HG03066 (cell line): ENCODE data around the gene INPP1.

Experiments
- ATAC-seq: cut with Tn5 transposase; IDR thresholded peaks from one replicate; pipeline ENCODE4 v1.9.1; 2021; ENCODE audit warnings: low read depth; ENCODE audit not compliant: unreplicated experiment

Gene INPP1

DNA sequence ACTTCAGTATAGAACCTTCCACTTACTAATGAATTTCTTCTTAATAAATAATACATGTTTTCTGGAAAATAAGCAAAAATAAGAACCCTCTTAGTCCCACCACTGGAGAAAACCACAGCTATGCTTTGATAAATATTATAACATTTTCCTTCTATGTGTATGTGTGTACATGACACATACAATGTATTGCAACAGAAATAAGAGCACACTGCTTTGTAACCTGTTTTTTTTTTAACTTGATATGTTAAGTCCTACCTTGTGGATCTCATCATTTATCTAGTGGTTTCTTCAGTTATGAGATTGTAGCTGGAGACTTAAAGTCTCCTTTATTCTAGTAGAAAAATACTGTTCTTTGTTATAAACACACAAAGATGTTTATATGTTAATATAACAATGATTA lies 17.2 kb downstream of the INPP1 start:
- no peak for ATAC-seq

DNA sequence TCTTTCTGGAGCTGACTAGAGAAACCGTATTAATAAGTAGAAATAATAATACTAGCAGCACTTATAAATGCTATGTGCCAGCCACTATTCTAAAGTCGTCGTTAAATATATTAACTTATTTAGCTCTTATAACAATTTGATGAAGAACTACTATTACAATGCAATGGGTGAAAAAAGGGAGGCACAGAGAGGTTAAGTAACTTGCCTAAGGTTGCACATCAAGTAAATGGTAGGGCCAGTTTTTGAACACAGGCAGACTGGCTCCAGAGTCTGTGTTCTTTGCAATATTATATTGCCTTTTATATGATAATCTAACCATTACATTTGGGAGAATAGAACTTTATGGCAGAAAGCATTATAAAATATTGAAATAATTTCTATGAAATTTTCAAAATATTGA lies 17.6 kb downstream of the INPP1 start:
- ATAC-seq, result no peak

GRCh38 chr2:190361572-190361971 lies 18.2 kb downstream of the INPP1 start:
- ATAC-seq, result no peak

- ATAC-seq, result no peak
These were observed 19.5 kb downstream of the INPP1 start for GRCh38 chr2:190362894-190363293.

DNA sequence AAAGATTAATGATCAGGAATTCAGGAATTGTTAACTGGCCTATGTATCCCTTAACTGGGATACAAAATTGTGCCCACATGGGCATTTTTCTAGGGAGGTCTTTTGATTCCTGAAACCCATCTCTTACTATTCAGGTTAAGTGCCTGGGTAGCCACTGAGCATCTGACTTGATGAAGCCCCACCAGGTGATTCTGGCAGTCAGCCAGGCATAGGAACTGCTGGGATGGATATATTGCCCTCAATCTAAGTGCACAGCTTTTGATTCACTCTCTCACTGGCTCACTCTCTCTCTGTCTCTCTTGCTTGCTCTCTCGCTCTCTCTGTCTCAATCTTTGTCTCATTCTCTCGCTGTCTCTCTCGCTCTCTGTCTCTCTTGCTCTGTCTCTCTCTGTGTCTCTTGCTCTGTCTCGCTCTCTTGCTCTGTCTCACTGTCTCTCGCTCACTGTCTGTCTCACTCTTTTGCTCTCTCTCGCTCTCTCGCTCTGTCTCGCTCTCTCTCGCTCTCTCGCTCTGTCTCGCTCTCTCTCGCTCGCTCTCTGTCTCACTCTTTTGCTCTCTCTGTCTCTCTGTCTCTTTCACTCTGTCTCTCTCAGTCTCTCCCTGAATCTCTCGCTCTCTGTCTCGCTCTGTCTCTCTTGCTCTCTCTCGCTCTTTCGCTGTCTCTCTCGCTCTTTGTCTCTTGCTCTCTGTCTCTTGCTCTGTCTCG lies 22.3 kb downstream of the INPP1 start:
- no peak for ATAC-seq

- ATAC-seq, result no peak
These were observed 22.9 kb downstream of the INPP1 start for GRCh38 chr2:190366248-190366753.

- no peak for ATAC-seq
These were observed 23.7 kb downstream of the INPP1 start for GRCh38 chr2:190367091-190367490.

GRCh38 chr2:190369635-190370034 lies 26.2 kb downstream of the INPP1 start:
- ATAC-seq, result no peak

DNA sequence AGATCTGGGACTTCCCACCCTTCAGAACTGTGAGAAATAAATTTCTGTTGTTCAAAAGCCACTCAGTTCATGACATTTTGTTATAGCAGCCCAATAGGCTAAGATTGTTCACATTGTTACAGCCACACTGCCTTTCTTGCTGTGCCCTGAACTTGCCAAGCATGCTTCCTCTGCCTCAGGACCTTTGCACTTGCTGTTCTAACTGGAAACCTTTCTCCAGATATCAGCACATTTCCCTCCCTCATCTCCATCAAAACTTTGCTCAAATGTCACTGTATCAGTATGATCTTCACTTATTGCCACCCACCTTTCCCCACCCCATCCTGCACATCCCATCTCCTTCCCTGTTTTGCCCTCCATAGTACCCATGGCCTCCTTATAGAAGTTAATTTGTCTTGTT lies 32.7 kb downstream of the INPP1 start:
- ATAC-seq, result no peak

- no peak for ATAC-seq
These were observed 33.3 kb downstream of the INPP1 start for GRCh38 chr2:190376591-190377245.

DNA sequence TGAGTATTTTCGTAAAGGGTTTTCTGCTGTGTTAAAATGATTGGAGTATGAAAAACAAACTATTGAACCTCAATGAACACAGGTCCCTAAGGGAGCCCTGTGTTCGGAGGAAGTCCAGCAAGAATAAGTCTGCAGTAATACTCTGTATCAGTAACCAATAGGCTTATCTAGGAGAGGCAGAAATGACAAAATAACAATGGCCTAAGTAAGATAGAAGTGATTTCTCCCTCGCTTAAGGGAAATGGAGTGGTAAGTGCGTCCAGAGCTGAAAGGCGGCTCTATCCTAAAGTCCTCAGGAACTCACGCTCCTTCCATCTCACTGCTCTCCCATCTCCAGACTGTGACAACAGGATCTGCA lies 35.5 kb downstream of the INPP1 start:
- ATAC-seq, result no peak

- ATAC-seq, result no peak
These were observed 36.0 kb downstream of the INPP1 start for GRCh38 chr2:190379249-190379964.

DNA sequence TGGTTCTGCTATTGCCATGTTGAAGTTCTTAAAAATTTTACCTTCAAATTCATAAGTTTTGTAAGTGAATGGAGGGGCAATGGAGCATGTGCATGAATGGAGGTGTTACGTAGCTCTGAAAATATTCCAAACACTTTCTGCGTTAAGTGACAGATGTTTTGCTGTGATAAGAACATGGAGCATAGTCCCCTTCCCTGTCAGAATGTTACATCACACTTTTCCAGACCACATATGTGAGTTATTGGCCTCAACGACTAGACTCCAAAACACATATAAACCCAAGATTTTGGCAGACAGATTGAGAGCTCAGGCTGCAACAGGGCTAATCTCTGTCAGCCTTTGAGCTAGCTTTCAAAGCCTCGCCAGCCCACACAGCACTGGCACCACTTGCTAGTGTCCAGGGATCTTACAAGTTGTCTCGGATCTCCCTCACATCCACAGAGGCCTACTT lies 37.6 kb downstream of the INPP1 start:
- ATAC-seq, result no peak

DNA sequence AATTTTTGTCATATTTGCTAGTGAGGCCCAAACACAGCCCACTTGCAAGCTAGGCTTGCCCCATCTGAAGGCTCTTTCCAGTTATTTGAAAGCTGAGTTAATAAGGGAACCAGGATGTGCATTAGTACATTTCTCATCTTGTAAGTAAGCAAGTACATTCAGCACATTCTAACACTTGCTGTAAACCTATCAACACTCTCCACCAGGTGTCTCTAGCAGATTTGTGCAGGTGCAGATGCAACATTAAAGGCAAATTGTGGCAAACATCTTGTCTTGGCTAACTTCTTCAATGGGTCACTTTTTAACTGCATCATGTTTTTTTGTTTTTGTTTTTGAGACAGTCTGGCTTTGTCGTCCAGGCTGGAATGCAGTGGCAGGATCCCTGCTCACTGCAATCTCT lies 39.5 kb downstream of the INPP1 start:
- peak; percentile 85 for ATAC-seq

- ATAC-seq, result no peak
These were observed 44.0 kb downstream of the INPP1 start for GRCh38 chr2:190387422-190387821.

DNA sequence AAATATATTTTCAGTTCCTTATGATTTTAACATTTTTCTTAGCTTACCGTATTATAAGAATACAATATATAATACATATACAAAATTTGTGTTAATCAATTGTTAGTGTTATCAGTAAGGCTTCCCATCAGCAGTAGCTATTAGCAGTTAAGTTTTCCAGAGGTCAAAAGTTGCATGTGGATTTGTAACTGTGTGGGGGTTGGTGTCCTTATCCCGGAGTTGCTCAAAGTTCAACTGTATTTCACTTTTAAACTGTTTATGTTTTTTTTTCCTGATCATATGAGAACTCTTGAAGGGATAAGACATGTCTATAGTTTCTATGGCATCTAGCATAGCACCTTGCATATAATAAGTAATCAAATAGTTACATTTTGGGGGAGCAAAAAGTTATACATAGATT lies 52.9 kb downstream of the INPP1 start:
- no peak for ATAC-seq

GRCh38 chr2:190402986-190403603 lies 59.7 kb downstream of the INPP1 start:
- no peak for ATAC-seq

DNA sequence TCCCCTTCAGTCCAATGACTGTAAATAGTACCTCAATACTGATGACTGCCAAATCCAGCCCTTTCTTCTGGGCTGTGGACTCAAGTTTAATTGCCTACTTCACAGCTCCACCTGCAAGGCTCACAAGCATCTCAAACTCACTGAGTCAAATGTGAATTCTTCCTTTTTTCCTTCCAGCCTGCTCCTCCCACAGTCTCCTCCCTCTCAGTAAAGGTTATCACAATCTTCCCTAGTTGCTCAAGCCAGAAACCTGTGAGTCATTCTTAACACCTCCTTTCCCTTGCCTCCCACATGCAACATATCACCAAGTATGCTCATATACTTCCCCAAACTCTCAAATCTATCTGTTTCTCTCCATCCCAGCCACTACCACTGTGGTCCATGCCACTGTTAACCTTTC lies 61.1 kb downstream of the INPP1 start:
- ATAC-seq, result no peak

GRCh38 chr2:190405070-190405469 lies 61.7 kb downstream of the INPP1 start:
- no peak for ATAC-seq

- ATAC-seq, result no peak
These were observed 62.6 kb downstream of the INPP1 start for GRCh38 chr2:190405995-190406394.

DNA sequence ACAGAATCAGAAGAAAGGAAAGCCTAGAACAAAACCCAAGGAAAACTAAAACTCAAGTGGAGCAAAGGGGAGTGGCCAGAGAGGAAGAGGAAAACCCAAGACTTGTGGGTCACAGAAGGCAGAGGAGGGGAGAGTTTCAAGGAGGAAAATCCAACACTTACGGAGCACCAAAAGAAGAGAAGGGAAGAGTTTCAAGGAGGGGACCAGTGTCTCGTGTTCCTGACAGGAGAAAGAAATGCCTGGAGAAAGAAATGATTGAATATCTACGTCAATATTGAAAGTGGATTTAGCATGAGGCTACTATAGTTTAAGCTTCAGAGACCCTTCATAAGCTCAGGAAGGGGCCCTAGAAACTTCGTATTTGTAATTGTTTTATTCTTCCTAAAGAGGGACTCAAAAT lies 63.4 kb downstream of the INPP1 start:
- ATAC-seq, result no peak
